ENCODE measurements around the gene CTU1. TPM values are rescaled to one million over a fixed set of nuclear protein-coding genes. Genes with fewer than 3 reads are reported as not detected.

CTU1 gene
- total RNA-seq, 1 experiment from 2014 or later: 9.3 TPM

DNA sequence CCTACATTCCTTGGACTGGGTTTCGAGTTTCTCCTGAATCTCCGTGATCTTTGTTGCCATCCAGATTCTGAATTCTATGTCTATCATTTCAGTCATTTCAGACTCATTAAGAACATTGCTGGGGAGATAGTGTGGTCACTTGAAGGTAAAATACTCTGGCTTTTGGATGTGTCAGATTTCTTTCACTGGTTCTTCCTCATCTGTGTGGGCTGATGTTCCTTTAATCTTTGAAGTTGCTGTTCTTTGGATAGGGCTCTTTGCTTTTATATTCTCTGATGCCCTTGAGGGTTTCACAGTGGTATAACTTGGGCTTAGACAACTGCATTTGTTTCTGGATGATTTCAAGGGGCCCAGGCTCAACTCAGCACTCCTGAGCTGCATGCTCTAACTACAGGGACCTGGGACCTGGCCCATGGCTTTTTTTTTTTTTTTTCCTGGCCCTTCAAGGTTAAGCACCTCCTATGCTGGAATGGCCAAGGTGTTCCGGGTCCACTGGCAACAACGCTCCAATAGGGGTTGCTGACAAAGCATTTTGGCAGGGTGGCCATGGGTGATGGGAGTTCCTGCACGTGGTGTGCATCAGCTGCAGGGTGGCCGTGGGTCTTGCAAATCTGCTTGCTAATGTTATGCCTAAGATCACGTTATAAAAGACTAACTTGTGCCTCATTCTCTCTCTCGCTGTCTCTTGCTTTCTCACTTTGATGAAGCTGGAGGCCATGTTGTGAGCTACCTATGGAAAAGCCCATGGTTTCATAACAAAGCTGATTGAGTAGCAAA is 28.0 kb upstream of the CTU1 start:
- no peak for ATAC-seq
- Histone ChIP-seq H3K4me1 (ENCODE audit: control insufficient read depth, insufficient read depth, low read length) (no peaks in the 10 kb centered on the region), H3K27ac (ENCODE audit: low read length) (no peak overlapping the region), H3K4me3 (ENCODE audit: low read depth in 2 of 2, low read length in 2 of 2) (no peak overlapping the region), H3K27me3 (ENCODE audit: control insufficient read depth, insufficient read depth, low read length) (no peaks in the 10 kb centered on the region; the same call in 1 of the 2 replicates), H3K9me3 (ENCODE audit: control insufficient read depth, insufficient read depth, low read depth, low read length) (no peaks in the 10 kb centered on the region), H3K36me3 (ENCODE audit: control insufficient read depth, insufficient read depth, low read length) (no peaks in the 10 kb centered on the region)
- CTCF ChIA-PET: no interaction called here
- in situ Hi-C loops (cut with HindIII; ENCODE audit: low pct_unique_long_range_greater_than_20kb, low sequenced_read_pairs) (no loop called here), intact Hi-C loops (cut with micrococcal nuclease; ENCODE audit: unreplicated experiment) (no loop called here)
- TF ChIP-seq, protein P1, sequence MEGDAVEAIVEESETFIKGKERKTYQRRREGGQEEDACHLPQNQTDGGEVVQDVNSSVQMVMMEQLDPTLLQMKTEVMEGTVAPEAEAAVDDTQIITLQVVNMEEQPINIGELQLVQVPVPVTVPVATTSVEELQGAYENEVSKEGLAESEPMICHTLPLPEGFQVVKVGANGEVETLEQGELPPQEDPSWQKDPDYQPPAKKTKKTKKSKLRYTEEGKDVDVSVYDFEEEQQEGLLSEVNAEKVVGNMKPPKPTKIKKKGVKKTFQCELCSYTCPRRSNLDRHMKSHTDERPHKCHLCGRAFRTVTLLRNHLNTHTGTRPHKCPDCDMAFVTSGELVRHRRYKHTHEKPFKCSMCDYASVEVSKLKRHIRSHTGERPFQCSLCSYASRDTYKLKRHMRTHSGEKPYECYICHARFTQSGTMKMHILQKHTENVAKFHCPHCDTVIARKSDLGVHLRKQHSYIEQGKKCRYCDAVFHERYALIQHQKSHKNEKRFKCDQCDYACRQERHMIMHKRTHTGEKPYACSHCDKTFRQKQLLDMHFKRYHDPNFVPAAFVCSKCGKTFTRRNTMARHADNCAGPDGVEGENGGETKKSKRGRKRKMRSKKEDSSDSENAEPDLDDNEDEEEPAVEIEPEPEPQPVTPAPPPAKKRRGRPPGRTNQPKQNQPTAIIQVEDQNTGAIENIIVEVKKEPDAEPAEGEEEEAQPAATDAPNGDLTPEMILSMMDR (IDR thresholded peaks at IDR 0.05): no peak
- TF ChIP-seq POLR2AphosphoS5 (IDR thresholded peaks at IDR 0.05; ENCODE audit: low read depth, low read length) (no peak), TCF7L2 (IDR thresholded peaks at IDR 0.05; ENCODE audit: low read depth, low read length) (no peak), SIN3A (IDR thresholded peaks at IDR 0.05; ENCODE audit: borderline replicate concordance, insufficient read depth, low read depth, low read length) (no peak)
- TF ChIP-seq, protein P2, sequence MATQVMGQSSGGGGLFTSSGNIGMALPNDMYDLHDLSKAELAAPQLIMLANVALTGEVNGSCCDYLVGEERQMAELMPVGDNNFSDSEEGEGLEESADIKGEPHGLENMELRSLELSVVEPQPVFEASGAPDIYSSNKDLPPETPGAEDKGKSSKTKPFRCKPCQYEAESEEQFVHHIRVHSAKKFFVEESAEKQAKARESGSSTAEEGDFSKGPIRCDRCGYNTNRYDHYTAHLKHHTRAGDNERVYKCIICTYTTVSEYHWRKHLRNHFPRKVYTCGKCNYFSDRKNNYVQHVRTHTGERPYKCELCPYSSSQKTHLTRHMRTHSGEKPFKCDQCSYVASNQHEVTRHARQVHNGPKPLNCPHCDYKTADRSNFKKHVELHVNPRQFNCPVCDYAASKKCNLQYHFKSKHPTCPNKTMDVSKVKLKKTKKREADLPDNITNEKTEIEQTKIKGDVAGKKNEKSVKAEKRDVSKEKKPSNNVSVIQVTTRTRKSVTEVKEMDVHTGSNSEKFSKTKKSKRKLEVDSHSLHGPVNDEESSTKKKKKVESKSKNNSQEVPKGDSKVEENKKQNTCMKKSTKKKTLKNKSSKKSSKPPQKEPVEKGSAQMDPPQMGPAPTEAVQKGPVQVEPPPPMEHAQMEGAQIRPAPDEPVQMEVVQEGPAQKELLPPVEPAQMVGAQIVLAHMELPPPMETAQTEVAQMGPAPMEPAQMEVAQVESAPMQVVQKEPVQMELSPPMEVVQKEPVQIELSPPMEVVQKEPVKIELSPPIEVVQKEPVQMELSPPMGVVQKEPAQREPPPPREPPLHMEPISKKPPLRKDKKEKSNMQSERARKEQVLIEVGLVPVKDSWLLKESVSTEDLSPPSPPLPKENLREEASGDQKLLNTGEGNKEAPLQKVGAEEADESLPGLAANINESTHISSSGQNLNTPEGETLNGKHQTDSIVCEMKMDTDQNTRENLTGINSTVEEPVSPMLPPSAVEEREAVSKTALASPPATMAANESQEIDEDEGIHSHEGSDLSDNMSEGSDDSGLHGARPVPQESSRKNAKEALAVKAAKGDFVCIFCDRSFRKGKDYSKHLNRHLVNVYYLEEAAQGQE (IDR thresholded peaks at IDR 0.05; ENCODE audit: insufficient read depth in 1 of 2, low read depth in 2 of 2, low read length in 1 of 2): no peak
- DNase-seq (ENCODE audit: low read depth, low spot score): no peak
- POLR2A ChIA-PET: interaction anchor here (0.6 kb wide), 1 partner anchor 13 kb away, joined by 3 read pairs; no protein-coding TSS in a partner anchor
- no TSS peak for BruUV-seq (replicated peaks)

DNA sequence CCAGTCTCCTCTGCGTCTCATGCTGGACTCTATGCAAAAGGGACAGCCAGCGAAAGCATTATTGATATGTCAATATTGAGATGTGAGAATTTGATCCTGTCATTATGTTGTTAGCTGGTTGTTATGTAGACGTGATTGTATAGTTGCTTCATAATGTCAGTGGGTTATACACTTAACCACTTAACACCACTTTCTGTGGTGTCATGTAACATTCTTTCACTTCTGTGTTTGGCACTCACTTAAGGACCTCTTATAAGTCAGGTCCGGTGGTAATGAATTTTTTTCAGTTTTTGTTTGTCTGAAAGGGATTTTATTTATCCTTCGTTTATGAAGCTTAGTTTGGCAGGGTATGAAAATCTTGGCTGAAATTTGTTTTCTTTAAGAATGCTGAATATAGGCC is 26.8 kb upstream of the CTU1 start:
- ChIA-PET POLR2A (no interaction called here), CTCF (no interaction called here)
- TF ChIP-seq, protein P2 (IDR thresholded peaks at IDR 0.05; ENCODE audit: insufficient read depth in 1 of 2, low read depth in 2 of 2, low read length in 1 of 2): no peak
- TF ChIP-seq TCF7L2 (IDR thresholded peaks at IDR 0.05; ENCODE audit: low read depth, low read length): no peak
- TF ChIP-seq, protein P1 (IDR thresholded peaks at IDR 0.05): no peak
- no peak for TF ChIP-seq SIN3A (IDR thresholded peaks at IDR 0.05; ENCODE audit: borderline replicate concordance, insufficient read depth, low read depth, low read length)
- TF ChIP-seq POLR2AphosphoS5 (IDR thresholded peaks at IDR 0.05; ENCODE audit: low read depth, low read length): no peak
- intact Hi-C loops (cut with micrococcal nuclease; ENCODE audit: unreplicated experiment): no loop called here
- no TSS peak for BruUV-seq (replicated peaks)
- no peaks in the 10 kb centered on the region for H3K4me1 ChIP-seq (ENCODE audit: control insufficient read depth, insufficient read depth, low read length)
- DNase-seq (ENCODE audit: low read depth, low spot score): no peak
- in situ Hi-C loops (cut with HindIII; ENCODE audit: low pct_unique_long_range_greater_than_20kb, low sequenced_read_pairs): no loop called here
- no peak overlapping the region for H3K27ac ChIP-seq (ENCODE audit: low read length)
- ATAC-seq: no peak
- no peaks in the 10 kb centered on the region for H3K36me3 ChIP-seq (ENCODE audit: control insufficient read depth, insufficient read depth, low read length)
- H3K4me3 ChIP-seq (ENCODE audit: low read depth in 2 of 2, low read length in 2 of 2): no peak overlapping the region
- H3K27me3 ChIP-seq (ENCODE audit: control insufficient read depth, insufficient read depth, low read length): no peaks in the 10 kb centered on the region; the same call in 1 of the 2 replicates
- no peaks in the 10 kb centered on the region for H3K9me3 ChIP-seq (ENCODE audit: control insufficient read depth, insufficient read depth, low read depth, low read length)

Data from Panc1 (cell line).